Retinal pigment epithelial cell (primary cell): ENCODE data around the gene HACD1.

ENCODE experiments used
- DNase-seq: peaks from one replicate; pipeline ENCODE4 v3.0.0-alpha.2; 2010; ENCODE audit warnings: low read depth
- H3K4me3 ChIP-seq: 2 replicates; pipeline ENCODE4 v1.5.1; 2011; ENCODE audit warnings: mild to moderate bottlenecking, low read length, control low read depth, moderate library complexity
- CTCF ChIP-seq: conservative IDR thresholded peaks from 2 replicates; pipeline ENCODE4 v1.5.1; 2011; ENCODE audit warnings: low read depth, low read length, control low read depth, inconsistent platforms

HACD1 gene

GRCh38 chr10:17659365-17659764 lies 42.2 kb upstream of the HACD1 start:
- no peak for TF ChIP-seq CTCF
- DNase-seq, result no peak
- no peak overlapping the region for H3K4me3 ChIP-seq

DNA sequence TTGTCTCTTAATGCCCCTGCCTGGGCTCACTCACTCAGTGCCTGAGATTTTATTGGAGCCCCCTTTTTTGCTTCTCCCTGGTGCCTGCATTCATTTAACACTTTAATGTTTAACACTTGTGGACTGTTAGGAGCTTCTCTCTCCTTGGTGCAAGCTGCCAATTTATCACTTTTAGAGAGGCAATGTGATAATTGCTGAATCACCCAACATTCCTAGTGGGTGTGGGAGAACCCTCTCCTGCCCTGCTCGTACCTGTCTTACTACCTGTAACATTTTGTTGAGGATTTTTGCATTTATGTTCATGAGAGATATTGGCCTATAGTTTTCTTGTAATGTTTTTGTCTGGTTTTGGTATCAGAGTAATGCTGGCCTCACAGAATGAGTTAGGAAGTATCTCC lies 39.9 kb upstream of the HACD1 start:
- no peak for DNase-seq
- TF ChIP-seq CTCF, result no peak
- no peak overlapping the region for H3K4me3 ChIP-seq

- no peak for TF ChIP-seq CTCF
- H3K4me3 ChIP-seq, result no peak overlapping the region
- DNase-seq, result no peak
Measured at GRCh38 chr10:17655567-17656146, 38.5 kb upstream of the HACD1 start.

GRCh38 chr10:17655009-17655408 lies 37.8 kb upstream of the HACD1 start:
- DNase-seq, result no peak
- TF ChIP-seq CTCF, result no peak
- H3K4me3 ChIP-seq, result no peak overlapping the region

GRCh38 chr10:17652585-17652984 lies 35.4 kb upstream of the HACD1 start:
- no peak for DNase-seq
- no peak for TF ChIP-seq CTCF
- H3K4me3 ChIP-seq, result no peak overlapping the region

GRCh38 chr10:17651896-17652295 lies 34.7 kb upstream of the HACD1 start:
- no peak for DNase-seq
- TF ChIP-seq CTCF, result no peak
- no peak overlapping the region for H3K4me3 ChIP-seq

GRCh38 chr10:17650416-17650815 lies 33.2 kb upstream of the HACD1 start:
- H3K4me3 ChIP-seq, result no peak overlapping the region
- no peak for TF ChIP-seq CTCF
- no peak for DNase-seq
